Common myeloid progenitor, CD34-positive (primary cell): ENCODE data around the gene SMIM5.

Experiments
- CTCF ChIA-PET: fragments of 350-600 bp; sonication (Branson Sonifier 250); formaldehyde crosslinking; loops from one replicate; lab custom pipeline; 2021; ENCODE audit warnings: antibody characterized with exemption; lab: Charles Lee
- POLR2A ChIA-PET: fragments of 350-600 bp; sonication (Branson Sonifier 250); formaldehyde crosslinking; loops from one replicate; lab custom pipeline; 2021; ENCODE audit warnings: antibody characterized with exemption; lab: Charles Lee
- DNase-seq, 3 donors: peaks; one replicate each; pipeline versions ENCODE4 v3.0.0 to v3.0.0-alpha.2; 2013
- H3K27ac ChIP-seq, 2 experiments: 1 replicate in 1 of 2; 2 replicates in 1 of 2; pipeline ENCODE4 v1.7.0; 2013; ENCODE audit warnings: inconsistent platforms in 2 of 2, low read length in 2 of 2, mild to moderate bottlenecking in 2 of 2, low read depth in 1 of 2, moderate library complexity in 1 of 2; ENCODE audit not compliant: severe bottlenecking in 2 of 2, insufficient read depth in 1 of 2, poor library complexity in 1 of 2
- H3K27me3 ChIP-seq, 5 experiments: replicated peaks in 2 of 5; 1 replicate in 3 of 5; 2 replicates in 2 of 5; pipeline versions ENCODE4 v1.6.1 to v1.7.0; 2013; ENCODE audit warnings: low read length in 4 of 5, mild to moderate bottlenecking in 2 of 5, moderate library complexity in 2 of 5, inconsistent platforms in 1 of 5; ENCODE audit not compliant: insufficient read depth in 5 of 5, control insufficient read depth in 4 of 5
- H3K36me3 ChIP-seq, 4 experiments: 1 replicate in 2 of 4; 2 replicates in 2 of 4; pipeline versions ENCODE4 v1.6.1 to v1.7.0; 2013; ENCODE audit warnings: low read length in 3 of 4, control low read depth in 1 of 4, mild to moderate bottlenecking in 1 of 4; ENCODE audit not compliant: control insufficient read depth in 4 of 4, insufficient read depth in 4 of 4
- H3K4me1 ChIP-seq, 4 experiments: 1 replicate in 3 of 4; 2 replicates in 1 of 4; pipeline versions ENCODE4 v1.6.1 to v1.7.1; 2013; ENCODE audit warnings: low read length in 3 of 4, mild to moderate bottlenecking in 3 of 4, control low read depth in 1 of 4, inconsistent platforms in 1 of 4, moderate library complexity in 1 of 4; ENCODE audit not compliant: control insufficient read depth in 4 of 4, insufficient read depth in 4 of 4; ENCODE audit errors: control extremely low read depth in 1 of 4
- H3K4me3 ChIP-seq, 7 experiments: 1 replicate in 4 of 7; 2 replicates in 3 of 7; pipeline versions ENCODE4 v1.5.1 to v1.7.0; 2013; ENCODE audit warnings: mild to moderate bottlenecking in 7 of 7, low read length in 6 of 7, moderate library complexity in 6 of 7, inconsistent platforms in 2 of 7, low read depth in 2 of 7, control low read depth in 1 of 7; ENCODE audit not compliant: insufficient read depth in 4 of 7, control insufficient read depth in 1 of 7; ENCODE audit errors: extremely low read depth in 1 of 7
- H3K9me3 ChIP-seq, 5 experiments: 1 replicate in 4 of 5; 2 replicates in 1 of 5; pipeline versions ENCODE4 v1.6.1 to v1.7.1; 2013; ENCODE audit warnings: low read length in 4 of 5, mild to moderate bottlenecking in 2 of 5, inconsistent platforms in 1 of 5, low read depth in 1 of 5, moderate library complexity in 1 of 5; ENCODE audit not compliant: control insufficient read depth in 4 of 5, insufficient read depth in 2 of 5; ENCODE audit errors: control extremely low read depth in 1 of 5
- WGBS: methylation state at CpG from one replicate; pipeline ENCODE4 v1.1.5; 2013; ENCODE audit not compliant: insufficient coverage; 5-methylcytosine and 5-hydroxymethylcytosine counted together

SMIM5 gene

DNA sequence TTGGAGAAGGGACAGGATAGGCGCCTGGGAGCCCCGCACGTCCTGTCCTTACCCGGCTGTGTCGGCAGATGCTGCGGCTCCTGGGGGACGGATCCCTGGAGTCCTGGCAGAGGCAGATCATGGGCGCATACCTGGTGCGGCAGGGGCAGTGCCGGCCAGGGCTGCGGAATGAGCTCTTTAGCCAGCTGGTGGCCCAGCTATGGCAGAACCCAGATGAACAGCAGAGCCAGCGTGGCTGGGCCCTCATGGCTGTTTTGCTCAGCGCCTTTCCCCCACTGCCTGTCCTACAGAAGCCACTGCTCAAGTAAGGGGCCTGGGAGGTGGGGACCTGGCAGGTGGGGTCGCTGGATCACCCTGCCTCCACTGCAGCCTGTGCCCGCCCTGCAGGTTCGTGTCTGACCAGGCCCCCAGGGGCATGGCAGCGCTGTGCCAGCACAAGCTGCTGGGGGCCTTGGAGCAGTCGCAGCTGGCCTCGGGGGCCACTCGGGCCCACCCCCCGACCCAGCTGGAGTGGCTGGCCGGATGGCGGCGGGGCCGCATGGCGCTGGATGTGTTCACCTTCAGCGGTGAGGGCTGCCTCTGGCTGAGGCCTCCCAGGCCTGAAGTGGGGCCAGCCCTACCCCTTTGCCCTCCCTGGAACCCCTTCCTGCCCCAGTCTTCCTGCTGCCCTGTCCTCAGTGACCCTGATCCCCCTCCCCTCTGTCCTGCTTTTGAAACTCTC lies 20.2 kb upstream of the SMIM5 start:
- no peak for DNase-seq
- Histone ChIP-seq H3K27me3 (no peaks in the 10 kb centered on the region), H3K9me3 (no peaks in the 10 kb centered on the region), H3K4me3 (no peak overlapping the region), H3K4me1 (no peaks in the 10 kb centered on the region), H3K27ac (no peak overlapping the region), H3K36me3 (peaks cover 2 to 81% (median 58%) of the 10 kb centered on the region in 4 experiments)
- ChIA-PET CTCF (interaction anchor here (2.3 to 4.1 kb wide), 3 partner anchors 12 to 20 kb away, joined by 6 to 26 read pairs (median 6); partner anchors contain the start of gene SMIM5), POLR2A (no interaction called here)
- 91% methylated on average over 27 of the region's 27 CpGs for WGBS

DNA sequence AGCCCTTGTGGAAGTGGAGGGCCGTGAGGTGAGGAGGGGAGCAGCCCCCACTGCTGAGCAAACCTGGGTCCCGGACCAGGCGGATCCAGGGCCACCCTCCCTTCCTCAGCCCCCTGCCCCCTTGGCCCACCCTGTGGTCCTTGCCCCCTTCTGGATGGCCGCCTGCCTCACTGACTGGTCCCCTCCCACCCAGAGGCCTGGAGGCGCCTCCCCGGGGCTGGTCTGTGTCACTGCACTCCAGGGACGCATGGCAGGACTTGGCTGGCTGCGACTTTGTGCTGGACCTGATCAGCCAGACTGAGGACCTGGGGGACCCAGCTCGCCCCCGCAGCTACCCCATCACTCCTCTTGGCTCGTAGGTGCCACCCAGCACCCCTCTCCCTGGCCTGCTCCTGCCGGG lies 19.2 kb upstream of the SMIM5 start:
- Histone ChIP-seq H3K36me3 (peaks cover 2 to 89% (median 61%) of the 10 kb centered on the region in 4 experiments), H3K27me3 (no peaks in the 10 kb centered on the region), H3K9me3 (no peaks in the 10 kb centered on the region), H3K4me3 (no peak overlapping the region), H3K4me1 (no peaks in the 10 kb centered on the region), H3K27ac (no peak overlapping the region)
- CTCF ChIA-PET = interaction anchor here (0.7 to 4.1 kb wide), 5 partner anchors 10 to 19 kb away, joined by 3 to 26 read pairs (median 6); partner anchors contain the start of gene SMIM5
- 94% methylated on average over 10 of the region's 12 CpGs for WGBS
- POLR2A ChIA-PET = no interaction called here
- DNase-seq = no peak

DNA sequence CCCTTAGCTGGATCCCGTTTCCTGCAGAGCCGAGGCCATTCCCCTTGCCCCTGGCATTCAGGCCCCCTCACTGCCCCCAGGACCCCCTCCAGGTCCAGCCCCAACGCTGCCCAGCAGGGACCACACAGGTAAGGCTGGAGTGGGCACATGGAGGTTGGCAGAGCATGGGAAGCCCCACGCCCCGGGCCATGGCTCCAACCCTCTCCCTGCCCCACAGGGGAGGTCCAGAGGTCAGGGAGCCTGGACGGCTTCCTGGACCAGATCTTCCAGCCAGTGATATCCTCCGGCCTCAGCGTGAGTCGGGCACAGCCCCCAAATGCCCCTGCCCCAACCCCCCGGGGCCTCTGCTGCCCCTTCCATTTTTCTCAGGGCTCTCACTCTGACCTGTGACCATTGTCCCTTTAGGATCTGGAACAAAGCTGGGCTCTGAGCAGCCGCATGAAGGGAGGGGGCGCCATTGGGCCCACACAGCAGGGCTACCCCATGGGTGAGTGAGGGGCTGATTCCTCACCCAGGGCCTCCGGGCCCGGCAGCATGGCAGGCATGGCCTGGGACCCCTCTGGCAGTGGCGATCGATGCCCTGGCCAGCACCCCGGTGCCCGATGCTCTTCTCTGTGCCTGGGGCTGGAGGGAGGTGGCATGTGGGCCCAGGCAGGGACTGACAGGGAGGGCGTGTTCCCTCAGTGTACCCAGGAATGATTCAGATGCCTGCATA lies 18.5 kb upstream of the SMIM5 start:
- no peak overlapping the region for H3K27ac ChIP-seq
- ChIA-PET POLR2A (no interaction called here), CTCF (interaction anchor here (0.6 to 4.1 kb wide), 4 partner anchors 10 to 19 kb away, joined by 3 to 26 read pairs (median 6); partner anchors contain the start of gene SMIM5)
- H3K4me1 ChIP-seq = no peaks in the 10 kb centered on the region
- H3K4me3 ChIP-seq = no peak overlapping the region
- 96% methylated on average over 12 of the region's 19 CpGs for WGBS
- H3K27me3 ChIP-seq = no peaks in the 10 kb centered on the region
- peaks cover 2 to 95% (median 67%) of the 10 kb centered on the region in 4 experiments for H3K36me3 ChIP-seq
- no peak for DNase-seq
- no peaks in the 10 kb centered on the region for H3K9me3 ChIP-seq

DNA sequence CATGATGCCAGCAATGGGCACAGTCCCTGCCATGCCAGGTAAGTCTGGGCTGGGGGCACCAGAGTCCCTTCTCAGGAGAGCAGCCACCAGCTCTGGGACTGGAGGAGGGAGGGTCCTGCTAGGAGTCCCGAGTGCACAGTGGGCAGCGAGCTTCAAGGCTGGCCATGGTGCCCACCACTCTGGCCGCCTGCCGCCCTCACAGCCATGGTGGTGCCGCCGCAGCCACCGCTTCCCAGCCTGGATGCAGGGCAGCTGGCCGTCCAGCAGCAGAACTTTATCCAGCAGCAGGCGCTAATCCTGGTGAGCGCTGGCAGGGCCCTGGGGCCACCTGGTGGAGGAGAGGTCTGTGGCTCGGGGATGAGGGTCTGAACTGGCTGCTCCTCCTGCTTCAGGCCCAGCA lies 17.9 kb upstream of the SMIM5 start:
- Histone ChIP-seq H3K27me3 (no peaks in the 10 kb centered on the region), H3K4me3 (no peak overlapping the region), H3K4me1 (no peaks in the 10 kb centered on the region), H3K27ac (no peak overlapping the region), H3K9me3 (no peaks in the 10 kb centered on the region), H3K36me3 (peaks cover 2 to 95% (median 70%) of the 10 kb centered on the region in 4 experiments)
- DNase-seq = no peak
- 95% methylated on average over 9 of the region's 11 CpGs for WGBS
- CTCF ChIA-PET = interaction anchor here (1.8 to 2.4 kb wide), 2 partner anchors 14 to 18 kb away, joined by 7 to 8 read pairs; partner anchors contain the start of gene SMIM5
- POLR2A ChIA-PET = no interaction called here

DNA sequence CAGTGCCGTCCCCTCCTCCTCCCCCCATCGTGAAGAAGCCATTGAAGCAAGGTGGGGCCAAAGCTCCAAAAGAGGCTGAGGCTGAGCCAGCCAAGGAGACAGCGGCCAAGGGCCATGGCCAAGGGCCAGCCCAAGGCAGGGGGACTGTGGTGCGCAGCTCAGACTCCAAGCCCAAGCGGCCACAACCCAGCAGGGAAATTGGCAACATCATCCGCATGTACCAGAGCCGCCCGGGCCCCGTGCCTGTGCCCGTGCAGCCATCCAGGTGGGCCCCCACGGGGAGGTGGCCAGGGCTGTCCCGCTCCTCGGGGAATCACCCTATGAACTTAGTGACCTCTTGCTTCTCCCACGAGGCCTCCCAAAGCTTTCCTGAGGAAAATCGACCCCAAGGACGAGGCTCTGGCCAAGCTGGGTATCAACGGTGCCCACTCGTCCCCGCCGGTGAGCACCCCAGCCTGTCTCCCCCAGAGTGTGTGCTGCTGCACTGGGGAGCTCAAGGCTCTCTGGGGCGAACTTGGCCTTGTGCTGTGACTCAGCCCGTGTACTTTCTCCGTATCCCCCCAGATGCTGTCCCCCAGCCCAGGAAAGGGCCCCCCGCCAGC lies 16.6 kb upstream of the SMIM5 start:
- Histone ChIP-seq H3K27ac (no peak overlapping the region), H3K4me1 (no peaks in the 10 kb centered on the region), H3K36me3 (peaks cover 4 to 96% (median 73%) of the 10 kb centered on the region in 4 experiments), H3K4me3 (no peak overlapping the region), H3K27me3 (no peaks in the 10 kb centered on the region), H3K9me3 (no peaks in the 10 kb centered on the region)
- DNase-seq = no peak
- POLR2A ChIA-PET = no interaction called here
- CTCF ChIA-PET = interaction anchor here (1.1 to 2.8 kb wide), 4 partner anchors 13 to 137 kb away, joined by 3 to 19 read pairs (median 6); partner anchors contain the start of gene SMIM5
- 92% methylated on average over 20 of the region's 24 CpGs for WGBS

DNA sequence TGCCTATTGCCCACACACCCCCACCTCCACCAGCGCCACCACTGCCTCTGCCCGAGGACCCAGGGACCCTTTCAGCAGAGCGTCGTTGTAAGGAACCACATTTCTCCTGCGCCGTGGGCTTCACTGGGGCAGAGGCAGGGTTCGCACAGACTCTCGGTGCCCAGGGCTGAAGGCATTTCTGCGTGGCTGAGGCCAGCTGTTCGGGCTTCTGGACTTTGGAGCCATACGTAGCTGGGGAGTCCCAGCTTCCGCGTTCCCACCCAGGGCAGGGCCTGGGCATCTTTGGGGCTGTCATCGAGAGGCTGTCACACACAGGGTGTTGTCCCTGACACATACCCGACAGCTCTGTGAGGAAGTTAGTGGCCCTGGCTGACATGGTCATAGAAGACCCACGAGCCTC lies 16.0 kb upstream of the SMIM5 start:
- CTCF ChIA-PET = interaction anchor here (0.8 to 2.8 kb wide), 5 partner anchors 12 to 136 kb away, joined by 3 to 19 read pairs (median 4); partner anchors contain the start of genes ITGB4 and SMIM5
- Histone ChIP-seq H3K36me3 (peaks cover 4 to 96% (median 76%) of the 10 kb centered on the region in 4 experiments), H3K9me3 (no peaks in the 10 kb centered on the region), H3K27ac (no peak overlapping the region), H3K27me3 (no peaks in the 10 kb centered on the region), H3K4me3 (no peak overlapping the region), H3K4me1 (no peaks in the 10 kb centered on the region)
- no peak for DNase-seq
- POLR2A ChIA-PET = interaction anchor here (0.6 kb wide), 1 partner anchor 65 kb away, joined by 4 read pairs; no protein-coding TSS in a partner anchor
- WGBS = 97% methylated on average over 16 of the region's 16 CpGs
